Upper lobe of left lung (tissue), 6 donors: Measurements from ENCODE around the gene SIGLEC5. TPM values are rescaled to one million over a fixed set of nuclear protein-coding genes. Genes with fewer than 3 reads are reported as not detected.
A peak's percentile ranks its signal among the peaks of the same experiment; 100 is the strongest.

Source experiments
- ATAC-seq, 2 donors: fragments of 200-7000 bp; cut with Tn5 transposase; one replicate each; pipeline ENCODE4 v1.9.1; 2022; ENCODE audit warnings: mild to moderate bottlenecking in 2 of 2, moderate library complexity in 2 of 2; ENCODE audit not compliant: low FRiP score in 2 of 2
- DNase-seq, 2 donors: peaks; one replicate each; pipeline ENCODE4 v3.0.0-alpha.2; 2019 to 2020
- H3K27ac ChIP-seq, 4 donors: fragments of 200-600 bp; sonication (generic); one replicate each; pipeline ENCODE4 v1.5.1; 2016 to 2019
- H3K27me3 ChIP-seq, 4 donors: fragments of 200-600 bp; sonication (generic); one replicate each; pipeline ENCODE4 v1.5.1; 2017 to 2019
- H3K36me3 ChIP-seq, 4 donors: fragments of 200-600 bp; sonication (generic); one replicate each; pipeline ENCODE4 v1.5.1; 2016 to 2019
- H3K4me1 ChIP-seq, 4 donors: fragments of 200-600 bp; sonication (generic); one replicate each; pipeline ENCODE4 v1.5.1; 2018 to 2019
- H3K4me3 ChIP-seq, 4 donors: fragments of 200-600 bp; sonication (generic); one replicate each; pipeline ENCODE4 v1.5.1; 2017 to 2019; ENCODE audit warnings: mild to moderate bottlenecking in 2 of 4, moderate library complexity in 1 of 4
- H3K9me3 ChIP-seq, 4 donors: fragments of 200-600 bp; sonication (generic); one replicate each; pipeline ENCODE4 v1.5.1; 2018 to 2019
- CTCF ChIP-seq, 6 experiments: fragments of 450-650 bp in 4 of 6; fragments of 200-600 bp in 2 of 6; sonication (generic) in 2 of 6; IDR thresholded peaks; one replicate each; pipeline ENCODE4 v1.5.1; 2016 to 2019; ENCODE audit warnings: antibody characterized with exemption in 6 of 6
- EP300 ChIP-seq, 4 donors: sonication (generic); formaldehyde crosslinking; IDR thresholded peaks; one replicate each; pipeline ENCODE4 v1.5.1; 2017; ENCODE audit warnings: antibody characterized with exemption in 4 of 4, control low read depth in 2 of 4
- POLR2A ChIP-seq, 4 donors: fragments of 450-650 bp; IDR thresholded peaks; one replicate each; pipeline ENCODE4 v1.5.1; 2016 to 2017; ENCODE audit warnings: antibody characterized with exemption in 4 of 4, mild to moderate bottlenecking in 2 of 4
- POLR2AphosphoS5 ChIP-seq, 2 donors: sonication (generic); formaldehyde crosslinking; IDR thresholded peaks; one replicate each; pipeline ENCODE4 v1.5.1; 2017; ENCODE audit warnings: antibody characterized with exemption in 2 of 2
- WGBS, 2 donors: methylation state at CpG; one replicate each; pipeline ENCODE4 v1.1.5; 2017 to 2018; 5-methylcytosine and 5-hydroxymethylcytosine counted together
- total RNA-seq, 6 donors: library from RNA; depleted of rRNA in 4 of 6; stranded (reverse); fragments of >200 nt in 4 of 6; gene quantifications; one replicate each; pipeline versions ENCODE4 v1.1.0 to v1.2.1, GENCODE V29; 2016 to 2021
- donor health status: DM: no; HTN: no; CAD: no; lungs with moderate emphysema.
- donor health status: DM: no; HTN: yes; CAD: no; lungs with severe emphysema.

Gene SIGLEC5
- total RNA-seq, 6 donors from 2014 or later = 0.46 to 9.4 (median 5.7) TPM; not detected in 2

GRCh38 chr19:51641648-51642047 is 11.4 kb upstream of the SIGLEC5 start:
- Histone ChIP-seq H3K27ac (no peak overlapping the region), H3K27me3 (no peaks in the 10 kb centered on the region), H3K4me1 (no peaks in the 10 kb centered on the region), H3K36me3 (no peaks in the 10 kb centered on the region), H3K9me3 (no peaks in the 10 kb centered on the region), H3K4me3 (no peak overlapping the region)
- TF ChIP-seq EP300 (IDR thresholded peaks at IDR 0.05) (no peak), CTCF (IDR thresholded peaks at IDR 0.05) (no peak), POLR2AphosphoS5 (IDR thresholded peaks at IDR 0.05) (no peak), POLR2A (IDR thresholded peaks at IDR 0.05) (no peak)
- no peak for ATAC-seq
- no peak for DNase-seq

GRCh38 chr19:51640386-51640785 is 10.2 kb upstream of the SIGLEC5 start:
- TF ChIP-seq POLR2A (IDR thresholded peaks at IDR 0.05) = no peak
- TF ChIP-seq CTCF (IDR thresholded peaks at IDR 0.05) = no peak
- TF ChIP-seq EP300 (IDR thresholded peaks at IDR 0.05) = no peak
- no peak for TF ChIP-seq POLR2AphosphoS5 (IDR thresholded peaks at IDR 0.05)
- no peak for ATAC-seq
- no peaks in the 10 kb centered on the region for H3K36me3 ChIP-seq
- no peak overlapping the region for H3K27ac ChIP-seq
- WGBS, 2 donors = 86 to 94% methylated on average over 3 of the region's 3 CpGs
- no peaks in the 10 kb centered on the region for H3K4me1 ChIP-seq
- no peaks in the 10 kb centered on the region for H3K27me3 ChIP-seq
- H3K9me3 ChIP-seq = no peaks in the 10 kb centered on the region
- no peak for DNase-seq
- no peak overlapping the region for H3K4me3 ChIP-seq

GRCh38 chr19:51639916-51640315 is 9.7 kb upstream of the SIGLEC5 start:
- Histone ChIP-seq H3K4me3 (no peak overlapping the region), H3K27me3 (no peaks in the 10 kb centered on the region), H3K4me1 (no peaks in the 10 kb centered on the region), H3K9me3 (no peaks in the 10 kb centered on the region), H3K27ac (no peak overlapping the region), H3K36me3 (no peaks in the 10 kb centered on the region)
- DNase-seq (no peak), ATAC-seq (no peak)
- 70 to 80% methylated on average over 4 of the region's 4 CpGs for WGBS, 2 donors
- no peak for TF ChIP-seq POLR2A (IDR thresholded peaks at IDR 0.05)
- TF ChIP-seq CTCF (IDR thresholded peaks at IDR 0.05) = no peak
- TF ChIP-seq POLR2AphosphoS5 (IDR thresholded peaks at IDR 0.05) = no peak
- no peak for TF ChIP-seq EP300 (IDR thresholded peaks at IDR 0.05)

- no peak for ATAC-seq
- H3K4me1 ChIP-seq = no peaks in the 10 kb centered on the region
- no peak overlapping the region for H3K4me3 ChIP-seq
- DNase-seq = no peak
- WGBS, 2 donors = 19 to 25% methylated on average over 5 of the region's 5 CpGs
- H3K36me3 ChIP-seq = no peaks in the 10 kb centered on the region
- H3K27me3 ChIP-seq = no peaks in the 10 kb centered on the region
- H3K27ac ChIP-seq = no peak overlapping the region
- no peak for TF ChIP-seq EP300 (IDR thresholded peaks at IDR 0.05)
- TF ChIP-seq POLR2A (IDR thresholded peaks at IDR 0.05) = no peak
- TF ChIP-seq POLR2AphosphoS5 (IDR thresholded peaks at IDR 0.05) = no peak
- TF ChIP-seq CTCF (IDR thresholded peaks at IDR 0.05) = peak in 3 of 6 experiments; percentile 16 to 42 (median 26)
- H3K9me3 ChIP-seq = no peaks in the 10 kb centered on the region
Observed at GRCh38 chr19:51637362-51637978, 7.3 kb upstream of the SIGLEC5 start.

GRCh38 chr19:51632126-51632525 is 1.9 kb upstream of the SIGLEC5 start:
- no peak for ATAC-seq
- DNase-seq = no peak
- H3K27me3 ChIP-seq = no peaks in the 10 kb centered on the region
- H3K36me3 ChIP-seq = no peaks in the 10 kb centered on the region
- H3K9me3 ChIP-seq = no peaks in the 10 kb centered on the region
- H3K4me1 ChIP-seq = no peaks in the 10 kb centered on the region
- no peak overlapping the region for H3K27ac ChIP-seq
- WGBS, 2 donors = 73 to 74% methylated on average over 2 to 5 of the region's 5 CpGs
- TF ChIP-seq POLR2A (IDR thresholded peaks at IDR 0.05) (no peak), EP300 (IDR thresholded peaks at IDR 0.05) (no peak), POLR2AphosphoS5 (IDR thresholded peaks at IDR 0.05) (no peak), CTCF (IDR thresholded peaks at IDR 0.05) (no peak)
- no peak overlapping the region for H3K4me3 ChIP-seq
